AG10803 (cell line): ENCODE measurements around the gene MCOLN2.

Experiments used
- DNase-seq: peaks from one replicate; pipeline ENCODE4 v3.0.0; 2010; ENCODE audit warnings: low read depth
- H3K4me3 ChIP-seq: 2 replicates; pipeline ENCODE4 v1.5.1; 2011; ENCODE audit warnings: mild to moderate bottlenecking, low read length, control low read depth
- TF ChIP-seq, protein P1 (sequence below): conservative IDR thresholded peaks from 2 replicates; pipeline ENCODE4 v1.5.1; 2011; ENCODE audit warnings: mild to moderate bottlenecking, low read length, control low read depth, inconsistent platforms

MCOLN2 gene

DNA sequence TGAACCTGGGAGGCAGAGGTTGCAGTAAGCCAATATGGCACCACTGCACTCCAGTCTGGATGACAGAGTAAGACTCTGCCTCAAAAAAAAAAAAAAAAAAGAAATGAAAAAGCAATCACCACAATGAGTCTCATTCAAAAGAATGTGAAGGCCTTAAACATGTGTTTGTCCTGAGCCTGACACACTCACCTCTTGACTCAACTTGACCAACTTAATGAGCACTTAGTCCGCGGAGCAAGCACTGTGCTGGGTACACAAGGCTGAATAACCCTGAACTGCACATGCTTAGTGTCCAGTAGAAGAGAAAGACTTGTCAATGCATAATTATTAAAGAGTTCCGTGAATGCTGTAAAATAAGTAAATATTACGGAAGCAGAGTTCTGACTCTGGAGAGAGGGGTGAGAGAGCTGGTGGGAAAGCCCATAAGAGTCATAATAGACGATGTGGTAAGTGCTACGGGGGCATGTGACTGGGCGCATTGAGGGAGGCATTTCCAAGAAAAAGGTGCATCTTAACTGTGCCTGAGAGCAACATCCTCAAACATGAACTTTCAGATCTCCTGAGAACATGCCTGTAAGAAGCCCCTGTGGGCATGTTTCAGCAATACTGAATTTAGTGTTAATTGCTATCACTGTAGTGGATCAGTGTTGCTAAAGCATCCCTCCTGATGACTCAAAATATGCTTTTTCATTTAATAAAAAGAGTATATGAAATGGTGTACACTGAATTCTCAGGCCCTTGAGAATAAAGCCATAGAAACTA is 27.2 kb downstream of the MCOLN2 start:
- TF ChIP-seq, protein P1, sequence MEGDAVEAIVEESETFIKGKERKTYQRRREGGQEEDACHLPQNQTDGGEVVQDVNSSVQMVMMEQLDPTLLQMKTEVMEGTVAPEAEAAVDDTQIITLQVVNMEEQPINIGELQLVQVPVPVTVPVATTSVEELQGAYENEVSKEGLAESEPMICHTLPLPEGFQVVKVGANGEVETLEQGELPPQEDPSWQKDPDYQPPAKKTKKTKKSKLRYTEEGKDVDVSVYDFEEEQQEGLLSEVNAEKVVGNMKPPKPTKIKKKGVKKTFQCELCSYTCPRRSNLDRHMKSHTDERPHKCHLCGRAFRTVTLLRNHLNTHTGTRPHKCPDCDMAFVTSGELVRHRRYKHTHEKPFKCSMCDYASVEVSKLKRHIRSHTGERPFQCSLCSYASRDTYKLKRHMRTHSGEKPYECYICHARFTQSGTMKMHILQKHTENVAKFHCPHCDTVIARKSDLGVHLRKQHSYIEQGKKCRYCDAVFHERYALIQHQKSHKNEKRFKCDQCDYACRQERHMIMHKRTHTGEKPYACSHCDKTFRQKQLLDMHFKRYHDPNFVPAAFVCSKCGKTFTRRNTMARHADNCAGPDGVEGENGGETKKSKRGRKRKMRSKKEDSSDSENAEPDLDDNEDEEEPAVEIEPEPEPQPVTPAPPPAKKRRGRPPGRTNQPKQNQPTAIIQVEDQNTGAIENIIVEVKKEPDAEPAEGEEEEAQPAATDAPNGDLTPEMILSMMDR = no peak
- H3K4me3 ChIP-seq = no peak overlapping the region
- no peak for DNase-seq

DNA sequence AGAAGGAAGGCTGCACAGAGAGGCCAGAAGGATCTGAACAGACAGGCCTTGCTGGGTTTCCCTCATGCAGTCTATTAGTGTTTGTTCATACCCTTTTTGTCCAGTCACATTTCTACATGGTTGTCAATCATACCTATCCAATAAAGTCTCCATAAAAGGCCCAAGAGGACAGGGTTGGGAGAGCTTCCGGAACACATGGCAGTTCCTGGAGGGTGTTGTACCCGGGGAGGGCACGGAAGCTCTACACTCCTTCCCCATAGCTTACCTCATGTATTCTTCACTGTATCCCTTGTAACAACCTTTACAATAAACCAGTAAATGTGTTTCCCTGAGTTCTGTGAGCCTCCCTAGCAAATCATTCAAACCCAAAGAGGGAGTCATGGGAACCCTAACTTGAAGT is 28.0 kb downstream of the MCOLN2 start:
- TF ChIP-seq, protein P1 = no peak
- DNase-seq = no peak
- no peak overlapping the region for H3K4me3 ChIP-seq

DNA sequence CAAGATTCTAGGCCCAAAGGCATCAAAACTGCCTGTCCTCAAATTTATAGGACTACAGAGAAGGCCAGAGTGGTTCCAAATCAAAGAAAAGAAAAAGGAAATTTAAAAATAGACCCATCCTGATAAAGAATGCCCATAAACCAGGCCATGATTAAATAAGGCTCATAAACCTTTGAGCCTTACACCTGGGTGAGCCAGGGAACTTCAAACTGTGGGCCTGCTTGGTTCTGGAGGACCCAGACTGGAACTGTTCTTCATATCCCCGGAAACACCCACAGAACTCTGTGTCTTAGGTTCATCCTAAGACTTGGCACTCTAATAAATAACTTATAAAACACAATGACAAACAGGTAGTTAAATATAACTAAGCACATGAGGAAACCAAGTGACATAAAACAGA is 28.8 kb downstream of the MCOLN2 start:
- TF ChIP-seq, protein P1 = no peak
- no peak overlapping the region for H3K4me3 ChIP-seq

DNA sequence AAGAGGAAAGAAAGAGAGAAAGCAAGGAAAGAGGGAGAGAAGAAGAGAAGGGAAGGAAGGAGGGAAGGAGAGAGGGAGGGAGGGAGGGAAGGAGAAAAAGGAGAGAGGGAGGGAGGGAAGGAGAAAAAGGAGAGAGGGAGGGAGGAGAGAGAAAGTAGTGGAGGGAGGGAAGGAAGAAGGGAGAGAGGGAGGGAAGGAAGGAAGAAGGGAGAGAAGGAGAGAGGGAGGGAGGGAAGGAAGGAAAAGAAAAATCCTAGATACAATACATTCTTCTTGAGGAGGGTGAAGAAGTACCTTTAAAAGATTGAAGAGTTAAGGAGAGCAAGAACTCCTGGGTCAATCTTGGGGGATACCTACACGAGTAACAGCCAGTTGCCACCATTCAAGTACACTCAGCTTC is 29.2 kb downstream of the MCOLN2 start:
- TF ChIP-seq, protein P1 = no peak
- DNase-seq = no peak
- no peak overlapping the region for H3K4me3 ChIP-seq

More for the DNA sequence above, 28.8 kb downstream of the MCOLN2 start:
- DNase-seq = no peak

DNA sequence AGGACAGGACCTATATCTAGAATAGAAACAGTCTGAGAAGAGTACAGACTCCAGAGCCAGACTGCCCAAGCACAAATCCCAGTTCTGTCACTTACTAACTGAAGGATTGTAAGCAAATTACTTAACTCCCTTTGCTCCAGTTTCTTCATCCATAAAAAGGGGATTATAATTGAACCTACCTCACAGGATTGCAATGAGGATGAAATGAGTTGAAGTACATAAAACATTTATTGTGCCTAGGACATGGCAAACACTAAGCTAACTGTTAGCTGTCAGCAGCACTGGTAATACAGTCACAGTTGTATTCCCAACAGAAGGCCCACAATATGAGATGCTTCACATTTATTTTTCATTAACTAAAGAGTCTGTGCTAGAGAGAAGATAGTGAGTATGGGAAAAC is 33.9 kb downstream of the MCOLN2 start:
- TF ChIP-seq, protein P1 = no peak
- no peak for DNase-seq

DNA sequence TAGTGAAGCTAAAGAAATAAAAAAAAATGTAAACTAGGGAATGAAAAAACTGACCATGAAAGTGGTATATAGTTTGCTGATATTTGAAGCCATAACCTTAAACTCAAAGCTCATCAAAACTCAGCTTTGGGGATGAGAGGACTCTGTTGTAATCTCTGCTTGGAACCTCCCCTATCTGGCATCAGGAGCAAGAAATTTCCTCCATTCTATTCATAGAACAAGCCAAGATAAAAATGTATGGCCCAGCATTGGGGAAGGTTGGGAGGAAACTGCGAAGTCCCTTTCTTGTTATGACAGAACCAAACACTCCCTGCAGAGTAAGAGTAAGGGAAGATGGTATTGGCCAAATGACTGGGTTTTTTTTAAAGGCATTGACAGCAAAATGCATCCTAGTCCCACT is 35.6 kb downstream of the MCOLN2 start:
- TF ChIP-seq, protein P1 = no peak
- H3K4me3 ChIP-seq = no peak overlapping the region
- DNase-seq = no peak

More for the DNA sequence above, 33.9 kb downstream of the MCOLN2 start:
- H3K4me3 ChIP-seq = no peak overlapping the region

DNA sequence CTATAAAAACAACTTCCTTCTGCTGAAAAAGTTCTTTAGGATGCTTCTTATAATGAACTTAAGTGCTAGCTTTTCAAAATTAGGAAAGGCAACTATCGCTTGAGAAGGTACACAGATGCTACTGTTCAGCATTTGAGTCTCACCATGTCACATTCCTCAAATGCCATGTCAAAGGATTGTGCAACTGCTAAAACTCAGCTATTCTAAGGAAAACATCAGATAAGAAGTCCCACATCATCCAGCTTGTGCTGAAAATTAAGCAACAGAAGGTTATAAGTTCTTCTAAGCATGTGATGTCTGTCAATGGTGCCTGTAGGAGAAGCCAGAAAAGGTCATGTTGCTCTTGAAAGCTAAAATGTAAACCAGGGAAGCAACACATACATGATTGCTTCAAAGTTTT is 36.5 kb downstream of the MCOLN2 start:
- no peak overlapping the region for H3K4me3 ChIP-seq
- peak; percentile 72 for DNase-seq
- TF ChIP-seq, protein P1 = no peak
